Mesendoderm (in vitro differentiated cells): ENCODE results near the gene KCNJ4.
"Not testable (repeated sequence)": the region's sequence is repeated elsewhere in the genome, so short reads cannot be mapped to it uniquely, and the experiment has no call there.

Experiments
- DNase-seq: peaks from one replicate; pipeline ENCODE4 v3.0.0; 2013
- H2AK5ac ChIP-seq: 2 replicates; pipeline ENCODE4 v1.6.1; 2013; ENCODE audit warnings: low read length, inconsistent platforms
- H2BK120ac ChIP-seq: 2 replicates; pipeline ENCODE4 v1.6.1; 2013; ENCODE audit warnings: low read depth, mild to moderate bottlenecking, low read length, moderate library complexity, mixed read lengths
- H2BK15ac ChIP-seq: replicated peaks from 2 replicates; pipeline ENCODE4 v1.6.1; 2013; ENCODE audit warnings: low read depth, mild to moderate bottlenecking, moderate library complexity
- H2BK5ac ChIP-seq: 2 replicates; pipeline ENCODE4 v1.6.1; 2013; ENCODE audit warnings: low read length, inconsistent platforms
- H3K18ac ChIP-seq: 2 replicates; pipeline ENCODE4 v1.6.1; 2013; ENCODE audit warnings: mild to moderate bottlenecking, low read length, mixed read lengths
- H3K23ac ChIP-seq: one replicate; pipeline ENCODE4 v1.6.1; 2013; ENCODE audit warnings: low read length
- H3K27ac ChIP-seq: 2 replicates; pipeline ENCODE4 v1.5.1; 2013; ENCODE audit warnings: low read depth, mild to moderate bottlenecking, inconsistent platforms, low read length, moderate library complexity
- H3K27me3 ChIP-seq: 2 replicates; pipeline ENCODE4 v1.6.1; 2013; ENCODE audit warnings: low read length, control low read depth, mild to moderate bottlenecking, inconsistent platforms; ENCODE audit not compliant: insufficient read depth, poor library complexity
- H3K36me3 ChIP-seq: 2 replicates; pipeline ENCODE4 v1.6.1; 2013; ENCODE audit warnings: low read length, inconsistent platforms; ENCODE audit not compliant: control insufficient read depth, insufficient read depth
- H3K4ac ChIP-seq: one replicate; pipeline ENCODE4 v1.6.1; 2013; ENCODE audit warnings: low read depth, mild to moderate bottlenecking, low read length, moderate library complexity
- H3K4me1 ChIP-seq: 2 replicates; pipeline ENCODE4 v1.6.1; 2013; ENCODE audit warnings: low read depth, low read length, inconsistent platforms; ENCODE audit not compliant: control insufficient read depth
- H3K4me2 ChIP-seq: 2 replicates; pipeline ENCODE4 v1.6.1; 2013; ENCODE audit warnings: low read length
- H3K4me3 ChIP-seq: 2 replicates; pipeline ENCODE4 v1.5.1; 2013; ENCODE audit warnings: mild to moderate bottlenecking, low read length
- H3K56ac ChIP-seq: one replicate; pipeline ENCODE4 v1.6.1; 2013; ENCODE audit warnings: low read length
- H3K79me1 ChIP-seq: 2 replicates; pipeline ENCODE4 v1.6.1; 2013; ENCODE audit warnings: low read length, inconsistent platforms
- H3K79me2 ChIP-seq: 2 replicates; pipeline ENCODE4 v1.6.1; 2013; ENCODE audit warnings: mild to moderate bottlenecking, low read length; ENCODE audit not compliant: control insufficient read depth, insufficient read depth
- H3K9ac ChIP-seq: 2 replicates; pipeline ENCODE4 v1.6.1; 2013; ENCODE audit warnings: low read length, inconsistent platforms
- H4K5ac ChIP-seq: one replicate; pipeline ENCODE4 v1.6.1; 2013; ENCODE audit warnings: low read length
- H4K8ac ChIP-seq: one replicate; pipeline ENCODE4 v1.6.1; 2013; ENCODE audit warnings: low read depth, mild to moderate bottlenecking, control low read depth, low read length, moderate library complexity
- WGBS: extraction: QIAGEN DNeasy Blood & Tissue Kit; methylation state at CpG from one replicate; pipeline ENCODE4 v1.1.7; 2013; ENCODE audit warnings: low lambda C conversion rate, missing lambda C conversion rate; ENCODE audit not compliant: insufficient coverage; ENCODE audit errors: extremely low coverage; 5-methylcytosine and 5-hydroxymethylcytosine counted together

KCNJ4 gene

DNA sequence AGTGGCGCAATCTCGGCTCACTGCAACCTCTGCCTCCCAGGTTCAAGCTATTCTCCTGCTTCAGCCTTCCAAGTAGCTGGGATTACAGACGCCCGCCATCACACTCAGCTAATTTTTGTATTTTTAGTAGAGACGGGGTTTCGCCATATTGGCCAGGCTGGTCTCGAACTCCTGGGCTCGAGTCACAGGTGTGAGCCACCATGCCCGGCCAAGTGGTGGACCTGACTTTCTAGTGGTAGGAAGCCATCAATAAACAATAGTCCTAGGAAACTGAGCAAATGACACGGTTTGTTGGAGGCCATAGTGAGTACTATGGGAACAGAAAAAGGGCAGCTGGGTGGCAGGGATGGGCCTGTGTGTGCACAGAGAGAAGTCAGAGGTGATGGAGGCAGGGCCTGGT, 15.2 kb upstream of the KCNJ4 start:
- H3K27ac ChIP-seq = not testable (repeated sequence)

GRCh38 chr22:38469306-38469781, 14.3 kb upstream of the KCNJ4 start:
- H3K4me2 ChIP-seq = no peak overlapping the region
- H3K27ac ChIP-seq = no peak overlapping the region
- no peak overlapping the region for H2AK5ac ChIP-seq
- no peaks in the 10 kb centered on the region for H3K27me3 ChIP-seq
- H3K4ac ChIP-seq = no peak overlapping the region
- H3K36me3 ChIP-seq = no peaks in the 10 kb centered on the region
- no peak overlapping the region for H3K18ac ChIP-seq
- no peak overlapping the region for H3K9ac ChIP-seq
- no peaks in the 10 kb centered on the region for H3K79me2 ChIP-seq
- H4K8ac ChIP-seq = no peak overlapping the region
- H3K79me1 ChIP-seq = no peaks in the 10 kb centered on the region
- H3K4me3 ChIP-seq = no peak overlapping the region
- DNase-seq = no peak
- no peak overlapping the region for H2BK120ac ChIP-seq
- H3K4me1 ChIP-seq = no peaks in the 10 kb centered on the region
- no peak overlapping the region for H4K5ac ChIP-seq
- H2BK5ac ChIP-seq = no peak overlapping the region
- no peak overlapping the region for H2BK15ac ChIP-seq
- H3K56ac ChIP-seq = no peak overlapping the region
- H3K23ac ChIP-seq = no peak overlapping the region
- WGBS = no CpG with 5 or more reads among the region's 6 CpGs

More for the DNA sequence above, 15.2 kb upstream of the KCNJ4 start:
- not testable (repeated sequence) for H2BK15ac ChIP-seq, H3K36me3 ChIP-seq, H3K4me3 ChIP-seq, DNase-seq, H4K8ac ChIP-seq, H3K56ac ChIP-seq, H4K5ac ChIP-seq, H3K79me2 ChIP-seq, H2AK5ac ChIP-seq, H3K4ac ChIP-seq, H3K9ac ChIP-seq, H3K27me3 ChIP-seq, H2BK120ac ChIP-seq, H2BK5ac ChIP-seq, H3K18ac ChIP-seq, H3K4me1 ChIP-seq, H3K4me2 ChIP-seq, H3K79me1 ChIP-seq, H3K23ac ChIP-seq
- no CpG with 5 or more reads among the region's 10 CpGs for WGBS

DNA sequence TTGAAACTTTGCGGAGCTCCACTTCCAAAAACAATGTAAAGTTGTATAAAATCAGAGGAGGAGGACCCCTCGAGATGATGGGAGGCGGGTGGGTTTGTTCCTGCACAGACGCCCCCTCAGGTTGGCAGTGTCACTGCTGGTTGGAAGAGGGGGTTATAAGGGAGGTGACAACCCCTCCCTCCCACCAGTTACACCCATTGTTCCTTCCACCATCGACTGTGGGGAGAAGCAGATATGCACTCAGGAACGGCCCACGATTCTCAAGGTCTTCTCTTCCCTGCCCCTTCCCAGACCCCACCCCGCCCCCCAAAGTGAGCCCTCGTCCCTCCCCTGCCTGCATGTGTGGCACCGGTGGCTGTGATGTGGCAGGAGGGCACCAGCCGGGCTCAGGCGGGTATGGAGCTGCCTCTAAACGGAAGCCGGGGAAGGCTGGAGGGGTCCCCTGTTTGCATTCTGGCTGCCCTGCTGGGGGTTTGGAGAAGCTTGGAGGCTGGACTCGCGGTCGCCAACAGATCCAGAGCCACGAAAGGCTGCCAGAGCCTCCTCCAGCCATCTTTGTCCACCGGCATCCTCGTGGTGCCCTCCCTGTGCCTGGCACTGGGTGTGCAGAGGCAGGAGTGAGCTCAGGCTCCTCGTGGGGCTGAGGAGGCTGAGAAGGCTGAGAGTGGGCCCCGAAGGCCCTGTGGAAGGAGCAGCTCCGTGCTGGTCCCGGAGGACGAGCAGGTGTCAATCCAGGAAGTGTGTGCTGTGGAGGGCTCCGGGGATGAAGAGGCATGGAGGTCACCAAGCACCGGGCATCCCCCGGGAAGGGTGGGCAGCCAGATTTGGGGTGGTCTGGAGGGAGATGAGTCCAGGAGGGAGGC, 13.7 kb upstream of the KCNJ4 start:
- no peak overlapping the region for H4K5ac ChIP-seq
- H4K8ac ChIP-seq = no peak overlapping the region
- H3K79me1 ChIP-seq = no peaks in the 10 kb centered on the region
- peak; percentile 53 for DNase-seq
- no CpG with 5 or more reads among the region's 28 CpGs for WGBS
- H3K27me3 ChIP-seq = no peaks in the 10 kb centered on the region
- no peak overlapping the region for H3K23ac ChIP-seq
- H3K4me2 ChIP-seq = peak overlapping the region; percentile 96
- H2BK15ac ChIP-seq = no peak overlapping the region
- no peak overlapping the region for H2BK120ac ChIP-seq
- H3K79me2 ChIP-seq = no peaks in the 10 kb centered on the region
- H2AK5ac ChIP-seq = no peak overlapping the region
- H3K4ac ChIP-seq = peak overlapping the region; percentile 29
- peak overlapping the region; percentile 51 for H3K4me3 ChIP-seq
- no peaks in the 10 kb centered on the region for H3K4me1 ChIP-seq
- peak overlapping the region; percentile 3 for H3K18ac ChIP-seq
- H3K27ac ChIP-seq = no peak overlapping the region
- no peaks in the 10 kb centered on the region for H3K36me3 ChIP-seq
- no peak overlapping the region for H2BK5ac ChIP-seq
- peak overlapping the region; percentile 98 for H3K56ac ChIP-seq
- H3K9ac ChIP-seq = peak overlapping the region; percentile 94

GRCh38 chr22:38467904-38468442, 13.0 kb upstream of the KCNJ4 start, which contains the start of gene KDELR3:
TSS of gene KDELR3 (plus strand) at chr22:38468096. CDS start at chr22:38468234, 138 bp downstream.
- H2BK15ac ChIP-seq = no peak within 1 kb of the TSS
- no peak within 1 kb of the TSS for H3K27ac ChIP-seq
- WGBS = no CpG with 5 or more reads among the region's 53 CpGs

GRCh38 chr22:38467438-38467903, 12.5 kb upstream of the KCNJ4 start:
- H3K79me1 ChIP-seq = no peaks in the 10 kb centered on the region
- H3K79me2 ChIP-seq = no peaks in the 10 kb centered on the region
- no peak overlapping the region for H2BK120ac ChIP-seq
- H3K27ac ChIP-seq = no peak overlapping the region
- peak overlapping the region; percentile 96 for H3K4me2 ChIP-seq
- no peaks in the 10 kb centered on the region for H3K27me3 ChIP-seq
- peak overlapping the region; percentile 94 for H3K9ac ChIP-seq
- H3K4ac ChIP-seq = peak overlapping the region; percentile 29
- H4K8ac ChIP-seq = no peak overlapping the region
- H3K4me3 ChIP-seq = no peak overlapping the region
- H4K5ac ChIP-seq = no peak overlapping the region
- H3K23ac ChIP-seq = no peak overlapping the region
- H3K56ac ChIP-seq = peak overlapping the region; percentile 98
- DNase-seq = no peak
- no peak overlapping the region for H2AK5ac ChIP-seq
- no peaks in the 10 kb centered on the region for H3K4me1 ChIP-seq
- peak overlapping the region; percentile 3 for H3K18ac ChIP-seq
- WGBS = no CpG with 5 or more reads among the region's 20 CpGs
- H3K36me3 ChIP-seq = no peaks in the 10 kb centered on the region
- no peak overlapping the region for H2BK15ac ChIP-seq
- no peak overlapping the region for H2BK5ac ChIP-seq

More at GRCh38 chr22:38467904-38468442, 13.0 kb upstream of the KCNJ4 start, which contains the start of gene KDELR3:
- Histone ChIP-seq H3K79me1 (no peaks in the 10 kb centered on the region), H3K9ac (peak within 1 kb of the TSS; percentile 94), H2BK120ac (no peak within 1 kb of the TSS), H4K5ac (no peak within 1 kb of the TSS), H3K4ac (peak within 1 kb of the TSS; percentile 29), H3K4me1 (no peaks in the 10 kb centered on the region), H3K18ac (peak within 1 kb of the TSS; percentile 3), H3K23ac (peak within 1 kb of the TSS; percentile 89), H3K56ac (peak within 1 kb of the TSS; percentile 98), H2AK5ac (no peak within 1 kb of the TSS), H3K79me2 (no peaks in the 10 kb centered on the region), H3K27me3 (no peaks in the 10 kb centered on the region), H3K4me2 (peak within 1 kb of the TSS; percentile 96), H3K4me3 (peak within 1 kb of the TSS; percentile 51), H2BK5ac (no peak within 1 kb of the TSS), H4K8ac (no peak within 1 kb of the TSS), H3K36me3 (no peaks in the 10 kb centered on the region)
- no peak for DNase-seq
